ENCODE results near the gene ARHGDIG.

The ARHGDIG gene

GRCh38 chr16:296276-296675 lies 15.9 kb downstream of the ARHGDIG start:
- Histone ChIP-seq H3K36me3 (ENCODE audit: control insufficient read depth in 5 of 5, insufficient read depth in 5 of 5, low read length in 5 of 5) (peaks cover 0 to 55% (median 44%) of the 10 kb centered on the region in 5 donors), H3K4me1 (ENCODE audit: control insufficient read depth in 5 of 5, insufficient read depth in 5 of 5, low read length in 5 of 5) (no peaks in the 10 kb centered on the region), H3K4me3 (ENCODE audit: low read depth in 1 of 5, low read length in 5 of 5) (no peak overlapping the region), H3K27ac (ENCODE audit: low read depth, low read length) (no peak overlapping the region), H3K9me3 (ENCODE audit: control insufficient read depth in 5 of 5, low read length in 5 of 5) (no peaks in the 10 kb centered on the region), H3K9ac (ENCODE audit: low read length in 5 of 5) (no peak overlapping the region), H3K27me3 (ENCODE audit: control insufficient read depth in 5 of 5, insufficient read depth in 4 of 5, low read length in 5 of 5) (no peaks in the 10 kb centered on the region)

DNA sequence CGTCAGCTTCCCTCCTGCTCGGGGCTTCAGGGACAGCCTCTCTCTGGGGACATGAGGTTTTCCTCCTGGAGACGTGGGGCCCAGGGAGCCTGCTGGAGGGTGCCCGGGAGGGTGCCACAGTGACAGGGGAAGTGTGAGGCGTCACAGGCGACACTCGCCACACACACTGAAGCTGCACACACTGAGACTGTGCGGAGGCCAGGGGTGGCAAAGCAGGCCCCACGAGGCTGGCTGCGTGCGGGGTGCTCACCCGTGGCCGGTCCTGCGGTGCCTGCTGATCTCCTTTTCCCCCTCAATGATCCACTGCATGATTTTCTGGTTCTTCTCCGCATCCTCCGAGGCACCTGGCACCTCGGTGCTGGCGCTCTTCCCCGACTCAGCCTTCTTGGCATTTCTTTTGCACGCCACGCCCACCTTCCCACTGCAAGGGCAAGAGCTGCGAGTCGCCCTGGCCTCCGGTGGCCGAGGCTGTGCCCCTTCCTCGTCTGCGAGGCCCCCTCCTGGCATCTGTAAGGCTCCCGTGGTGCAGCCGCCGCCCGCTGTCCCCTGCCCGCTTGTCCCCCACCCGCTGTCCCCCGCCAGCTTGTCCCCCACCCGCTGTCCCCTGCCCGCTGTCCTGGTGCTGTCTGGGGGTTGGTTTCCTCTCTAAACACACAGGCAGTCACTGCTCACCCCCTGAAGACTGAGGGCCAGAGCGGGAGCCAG lies 16.6 kb downstream of the ARHGDIG start:
- Histone ChIP-seq H3K9ac (ENCODE audit: low read length in 5 of 5) (no peak overlapping the region), H3K9me3 (ENCODE audit: control insufficient read depth in 5 of 5, low read length in 5 of 5) (no peaks in the 10 kb centered on the region), H3K4me1 (ENCODE audit: control insufficient read depth in 5 of 5, insufficient read depth in 5 of 5, low read length in 5 of 5) (no peaks in the 10 kb centered on the region), H3K36me3 (ENCODE audit: control insufficient read depth in 5 of 5, insufficient read depth in 5 of 5, low read length in 5 of 5) (peaks cover 0 to 55% (median 41%) of the 10 kb centered on the region in 5 donors), H3K27me3 (ENCODE audit: control insufficient read depth in 5 of 5, insufficient read depth in 4 of 5, low read length in 5 of 5) (no peaks in the 10 kb centered on the region), H3K27ac (ENCODE audit: low read depth, low read length) (no peak overlapping the region), H3K4me3 (ENCODE audit: low read depth in 1 of 5, low read length in 5 of 5) (no peak overlapping the region)

- Histone ChIP-seq H3K9me3 (ENCODE audit: control insufficient read depth in 5 of 5, low read length in 5 of 5) (no peaks in the 10 kb centered on the region), H3K27me3 (ENCODE audit: control insufficient read depth in 5 of 5, insufficient read depth in 4 of 5, low read length in 5 of 5) (no peaks in the 10 kb centered on the region), H3K36me3 (ENCODE audit: control insufficient read depth in 5 of 5, insufficient read depth in 5 of 5, low read length in 5 of 5) (peaks cover 0 to 55% (median 41%) of the 10 kb centered on the region in 5 donors), H3K4me1 (ENCODE audit: control insufficient read depth in 5 of 5, insufficient read depth in 5 of 5, low read length in 5 of 5) (no peaks in the 10 kb centered on the region), H3K9ac (ENCODE audit: low read length in 5 of 5) (no peak overlapping the region), H3K4me3 (ENCODE audit: low read depth in 1 of 5, low read length in 5 of 5) (no peak overlapping the region), H3K27ac (ENCODE audit: low read depth, low read length) (no peak overlapping the region)
These were observed 17.4 kb downstream of the ARHGDIG start for GRCh38 chr16:297832-298231.

GRCh38 chr16:301235-301634 lies 20.8 kb downstream of the ARHGDIG start:
- H3K9me3 ChIP-seq (ENCODE audit: control insufficient read depth in 5 of 5, low read length in 5 of 5), result no peaks in the 10 kb centered on the region
- H3K4me3 ChIP-seq (ENCODE audit: low read depth in 1 of 5, low read length in 5 of 5), result no peak overlapping the region
- no peak overlapping the region for H3K27ac ChIP-seq (ENCODE audit: low read depth, low read length)
- H3K27me3 ChIP-seq (ENCODE audit: control insufficient read depth in 5 of 5, insufficient read depth in 4 of 5, low read length in 5 of 5), result no peaks in the 10 kb centered on the region
- H3K9ac ChIP-seq (ENCODE audit: low read length in 5 of 5), result no peak overlapping the region
- H3K36me3 ChIP-seq (ENCODE audit: control insufficient read depth in 5 of 5, insufficient read depth in 5 of 5, low read length in 5 of 5), result peaks cover 0 to 58% (median 44%) of the 10 kb centered on the region in 5 donors
- no peaks in the 10 kb centered on the region for H3K4me1 ChIP-seq (ENCODE audit: control insufficient read depth in 5 of 5, insufficient read depth in 5 of 5, low read length in 5 of 5)

GRCh38 chr16:301950-302349 lies 21.6 kb downstream of the ARHGDIG start:
- Histone ChIP-seq H3K4me1 (ENCODE audit: control insufficient read depth in 5 of 5, insufficient read depth in 5 of 5, low read length in 5 of 5) (no peaks in the 10 kb centered on the region), H3K4me3 (ENCODE audit: low read depth in 1 of 5, low read length in 5 of 5) (no peak overlapping the region), H3K9ac (ENCODE audit: low read length in 5 of 5) (no peak overlapping the region), H3K27me3 (ENCODE audit: control insufficient read depth in 5 of 5, insufficient read depth in 4 of 5, low read length in 5 of 5) (no peaks in the 10 kb centered on the region), H3K27ac (ENCODE audit: low read depth, low read length) (no peak overlapping the region), H3K36me3 (ENCODE audit: control insufficient read depth in 5 of 5, insufficient read depth in 5 of 5, low read length in 5 of 5) (peaks cover 0 to 58% (median 43%) of the 10 kb centered on the region in 5 donors), H3K9me3 (ENCODE audit: control insufficient read depth in 5 of 5, low read length in 5 of 5) (no peaks in the 10 kb centered on the region)

- H3K9me3 ChIP-seq (ENCODE audit: control insufficient read depth in 5 of 5, low read length in 5 of 5), result no peaks in the 10 kb centered on the region
- H3K4me3 ChIP-seq (ENCODE audit: low read depth in 1 of 5, low read length in 5 of 5), result no peak overlapping the region
- no peak overlapping the region for H3K9ac ChIP-seq (ENCODE audit: low read length in 5 of 5)
- H3K27ac ChIP-seq (ENCODE audit: low read depth, low read length), result no peak overlapping the region
- H3K27me3 ChIP-seq (ENCODE audit: control insufficient read depth in 5 of 5, insufficient read depth in 4 of 5, low read length in 5 of 5), result no peaks in the 10 kb centered on the region
- peaks cover 0 to 63% (median 48%) of the 10 kb centered on the region in 5 donors for H3K36me3 ChIP-seq (ENCODE audit: control insufficient read depth in 5 of 5, insufficient read depth in 5 of 5, low read length in 5 of 5)
- no peaks in the 10 kb centered on the region for H3K4me1 ChIP-seq (ENCODE audit: control insufficient read depth in 5 of 5, insufficient read depth in 5 of 5, low read length in 5 of 5)
These were observed 23.5 kb downstream of the ARHGDIG start for GRCh38 chr16:303760-304505.

DNA sequence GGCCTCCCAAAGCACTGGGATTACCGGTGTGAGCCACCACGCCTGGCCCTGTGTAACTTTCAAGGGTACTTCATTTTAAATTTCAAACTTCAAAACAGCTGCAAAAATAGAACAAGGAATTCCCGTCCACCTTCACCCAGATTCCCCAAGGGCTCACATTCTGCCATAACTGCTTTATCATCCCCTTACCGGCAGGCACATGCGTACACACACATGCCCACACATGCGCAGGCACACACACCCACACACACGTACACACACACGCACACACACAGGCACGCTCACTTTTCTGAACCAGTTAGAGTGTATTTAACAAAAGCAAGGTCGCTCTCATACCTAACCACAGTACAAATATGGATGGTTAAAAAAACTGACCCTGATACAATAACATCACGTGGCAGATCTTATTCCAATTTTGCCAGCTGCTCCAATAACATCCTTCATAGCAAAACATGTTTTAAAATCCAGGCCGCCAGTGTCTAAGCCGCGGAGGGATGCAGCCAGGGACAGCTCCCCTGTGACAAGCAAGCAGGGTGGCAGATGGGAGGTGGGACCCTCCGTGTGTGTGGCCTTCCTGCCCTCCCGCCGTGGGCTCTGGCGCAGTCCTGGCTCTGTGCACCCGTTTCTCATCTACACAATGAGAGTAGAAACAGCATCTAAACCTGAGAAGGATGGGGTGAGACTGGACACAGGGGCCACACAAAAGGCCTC lies 25.7 kb downstream of the ARHGDIG start:
- no peak overlapping the region for H3K4me3 ChIP-seq (ENCODE audit: low read depth in 1 of 5, low read length in 5 of 5)
- peaks cover 0 to 2% (median 0%) of the 10 kb centered on the region in 5 donors for H3K4me1 ChIP-seq (ENCODE audit: control insufficient read depth in 5 of 5, insufficient read depth in 5 of 5, low read length in 5 of 5)
- no peak overlapping the region for H3K9ac ChIP-seq (ENCODE audit: low read length in 5 of 5)
- H3K9me3 ChIP-seq (ENCODE audit: control insufficient read depth in 5 of 5, low read length in 5 of 5), result no peaks in the 10 kb centered on the region
- H3K36me3 ChIP-seq (ENCODE audit: control insufficient read depth in 5 of 5, insufficient read depth in 5 of 5, low read length in 5 of 5), result peaks cover 0 to 77% (median 58%) of the 10 kb centered on the region in 5 donors
- H3K27me3 ChIP-seq (ENCODE audit: control insufficient read depth in 5 of 5, insufficient read depth in 4 of 5, low read length in 5 of 5), result no peaks in the 10 kb centered on the region
- H3K27ac ChIP-seq (ENCODE audit: low read depth, low read length), result no peak overlapping the region

- H3K36me3 ChIP-seq (ENCODE audit: control insufficient read depth in 5 of 5, insufficient read depth in 5 of 5, low read length in 5 of 5), result peaks cover 0 to 72% (median 59%) of the 10 kb centered on the region in 5 donors
- H3K9ac ChIP-seq (ENCODE audit: low read length in 5 of 5), result no peak overlapping the region
- H3K4me3 ChIP-seq (ENCODE audit: low read depth in 1 of 5, low read length in 5 of 5), result no peak overlapping the region
- peaks cover 0 to 2% (median 0%) of the 10 kb centered on the region in 5 donors for H3K4me1 ChIP-seq (ENCODE audit: control insufficient read depth in 5 of 5, insufficient read depth in 5 of 5, low read length in 5 of 5)
- no peaks in the 10 kb centered on the region for H3K27me3 ChIP-seq (ENCODE audit: control insufficient read depth in 5 of 5, insufficient read depth in 4 of 5, low read length in 5 of 5)
- H3K27ac ChIP-seq (ENCODE audit: low read depth, low read length), result no peak overlapping the region
- no peaks in the 10 kb centered on the region for H3K9me3 ChIP-seq (ENCODE audit: control insufficient read depth in 5 of 5, low read length in 5 of 5)
These were observed 26.6 kb downstream of the ARHGDIG start for GRCh38 chr16:306911-307370.

- no peaks in the 10 kb centered on the region for H3K27me3 ChIP-seq (ENCODE audit: control insufficient read depth in 5 of 5, insufficient read depth in 4 of 5, low read length in 5 of 5)
- H3K9ac ChIP-seq (ENCODE audit: low read length in 5 of 5), result no peak overlapping the region
- H3K4me3 ChIP-seq (ENCODE audit: low read depth in 1 of 5, low read length in 5 of 5), result no peak overlapping the region
- H3K4me1 ChIP-seq (ENCODE audit: control insufficient read depth in 5 of 5, insufficient read depth in 5 of 5, low read length in 5 of 5), result peaks cover 0 to 2% (median 0%) of the 10 kb centered on the region in 5 donors
- H3K36me3 ChIP-seq (ENCODE audit: control insufficient read depth in 5 of 5, insufficient read depth in 5 of 5, low read length in 5 of 5), result peaks cover 0 to 72% (median 58%) of the 10 kb centered on the region in 5 donors
- no peak overlapping the region for H3K27ac ChIP-seq (ENCODE audit: low read depth, low read length)
- no peaks in the 10 kb centered on the region for H3K9me3 ChIP-seq (ENCODE audit: control insufficient read depth in 5 of 5, low read length in 5 of 5)
These were observed 27.4 kb downstream of the ARHGDIG start for GRCh38 chr16:307691-308312.

All from subcutaneous abdominal adipose tissue (tissue), 5 donors.